Putamen (tissue), 1 donor: ENCODE measurements around the gene ATG10.
"Not testable (repeated sequence)": the region's sequence is repeated elsewhere in the genome, so short reads cannot be mapped to it uniquely, and the experiment has no call there.

Experiments used
- DNase-seq: peaks from one replicate; pipeline ENCODE4 v3.0.0-alpha.2; 2016; ENCODE audit warnings: low spot score

ATG10 gene

DNA sequence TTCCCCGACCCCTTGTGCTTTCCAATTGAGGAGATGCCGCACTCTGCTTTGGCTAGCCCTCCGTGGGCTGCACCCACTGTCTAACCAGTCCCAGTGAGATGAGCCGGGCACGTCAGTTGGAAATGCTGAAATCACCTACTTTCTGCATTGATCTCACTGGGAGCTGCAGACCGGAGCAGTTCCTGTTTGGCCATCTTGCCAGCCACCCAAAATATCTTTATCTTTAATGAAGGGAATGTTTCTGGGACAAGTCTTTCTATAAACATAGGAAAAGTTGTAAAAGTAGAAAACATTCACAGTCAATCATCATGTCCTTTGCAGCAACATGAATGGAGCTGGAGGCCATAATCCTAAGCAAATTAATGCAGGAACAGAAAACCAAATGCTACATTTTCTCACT is 158.8 kb downstream of the ATG10 start:
- no peak for DNase-seq

- DNase-seq, result no peak
These were observed 165.4 kb downstream of the ATG10 start for GRCh38 chr5:82137205-82137604.

- not testable (repeated sequence) for DNase-seq
These were observed 168.0 kb downstream of the ATG10 start for GRCh38 chr5:82139837-82140236.

GRCh38 chr5:82142217-82142841 is 170.5 kb downstream of the ATG10 start:
- DNase-seq, result no peak

DNA sequence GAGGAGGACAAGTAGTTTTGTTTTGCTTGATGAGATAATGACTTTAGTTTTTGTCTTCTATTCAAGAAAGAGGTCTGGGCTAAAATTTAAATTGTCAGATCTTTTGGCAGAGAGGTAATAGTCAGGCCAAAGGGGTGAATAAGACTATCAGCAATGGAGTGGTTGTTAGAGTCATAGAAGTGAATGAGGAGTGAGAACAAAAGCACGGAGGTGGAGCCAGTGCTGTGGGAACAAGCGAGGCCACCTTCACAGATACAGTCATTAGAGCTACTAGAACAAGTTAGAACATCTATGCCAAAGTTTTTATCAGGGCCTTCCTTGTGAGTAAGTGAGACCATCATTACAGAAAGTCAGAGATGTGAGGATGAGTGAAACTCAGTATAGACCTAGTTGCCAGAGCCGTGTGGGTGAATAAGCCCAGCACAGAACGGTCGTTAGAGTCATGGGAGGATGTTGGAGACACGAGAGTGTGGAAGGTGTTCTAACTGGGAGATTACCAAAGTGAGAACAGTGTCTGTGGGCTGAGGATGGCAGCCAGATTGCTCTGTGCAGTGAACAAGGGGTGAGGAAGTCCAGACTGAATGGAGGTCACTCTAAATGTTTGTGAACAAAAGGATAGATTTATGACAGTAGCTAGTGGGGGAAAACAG is 171.2 kb downstream of the ATG10 start:
- DNase-seq, result no peak

DNA sequence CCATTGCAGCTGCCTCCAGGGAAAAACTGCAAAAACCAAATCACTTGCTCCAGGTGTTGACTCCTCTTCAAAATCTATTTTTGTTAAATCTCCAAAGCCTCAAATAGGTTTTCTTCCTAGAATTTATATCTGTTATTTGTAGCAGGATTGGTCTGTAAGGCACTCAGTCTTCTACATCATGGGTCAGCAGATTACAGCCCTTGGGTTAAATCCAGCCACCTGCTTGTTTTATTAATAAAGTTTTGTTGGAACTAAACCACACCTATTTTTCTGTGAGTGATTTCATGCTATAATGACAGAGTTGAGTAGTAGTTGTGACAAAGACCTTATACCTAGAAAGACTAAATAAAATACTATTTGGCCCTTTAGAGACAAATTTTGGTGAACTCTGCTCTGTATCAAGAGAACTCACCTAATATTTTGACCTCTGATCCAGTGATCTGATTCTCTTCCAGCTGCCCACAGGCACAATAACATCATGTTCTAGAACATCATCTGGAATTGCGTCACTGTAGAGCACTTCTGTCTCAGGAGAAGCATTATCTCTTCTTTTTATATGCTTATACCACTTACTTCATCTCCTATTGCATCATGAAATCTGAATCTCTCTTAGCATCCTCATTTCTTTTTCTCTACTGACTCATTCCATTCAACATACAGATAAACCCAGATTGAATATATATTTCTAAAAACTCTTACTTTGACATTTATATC is 176.2 kb downstream of the ATG10 start:
- no peak for DNase-seq

- DNase-seq, result no peak
These were observed 177.6 kb downstream of the ATG10 start for GRCh38 chr5:82149434-82149833.

DNA sequence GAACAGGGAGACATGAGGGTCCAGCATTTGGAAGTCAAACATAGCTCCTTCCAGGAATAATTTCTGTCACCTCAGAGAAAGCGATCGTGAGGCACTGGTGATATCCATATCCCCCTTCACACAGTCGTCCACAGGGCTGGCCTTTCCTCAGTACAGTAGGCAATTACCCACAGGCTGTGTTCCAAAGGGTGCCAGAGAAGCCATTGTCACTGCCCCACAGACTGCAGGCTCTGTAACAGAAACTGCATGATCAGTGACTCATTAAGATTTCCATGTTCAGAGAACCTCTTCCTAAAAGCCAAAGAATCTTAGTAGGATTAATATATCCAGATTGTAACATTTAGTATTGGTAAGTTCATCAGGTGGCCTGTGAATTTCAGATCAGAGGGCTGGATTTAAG is 178.7 kb downstream of the ATG10 start:
- DNase-seq, result no peak

- DNase-seq, result no peak
These were observed 179.4 kb downstream of the ATG10 start for GRCh38 chr5:82151204-82151603.

- no peak for DNase-seq
These were observed 179.8 kb downstream of the ATG10 start for GRCh38 chr5:82151662-82152061.

- DNase-seq, result no peak
These were observed 181.2 kb downstream of the ATG10 start for GRCh38 chr5:82152978-82153481.

- DNase-seq, result no peak
These were observed 183.0 kb downstream of the ATG10 start for GRCh38 chr5:82154776-82155175.

GRCh38 chr5:82155305-82155704 is 183.5 kb downstream of the ATG10 start:
- no peak for DNase-seq

DNA sequence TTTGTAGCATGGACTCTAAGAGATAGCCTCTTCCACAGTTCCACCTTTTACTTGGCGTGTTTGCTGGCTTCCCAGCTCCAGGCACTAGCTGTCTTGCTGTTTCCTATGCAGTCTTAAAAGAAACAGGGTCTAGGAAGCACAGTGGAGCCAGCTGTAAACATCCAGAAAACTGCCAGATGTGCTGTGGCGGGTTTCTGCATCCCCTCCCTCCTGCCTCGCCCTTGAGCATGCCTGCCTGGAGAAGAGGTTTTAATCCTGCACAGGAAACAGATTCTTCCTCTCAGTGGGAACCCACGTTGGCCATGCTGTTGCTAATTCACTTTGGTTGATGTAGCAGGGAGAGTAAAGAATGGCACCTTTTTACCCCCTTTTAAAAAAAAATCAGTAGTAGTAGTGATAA is 185.1 kb downstream of the ATG10 start:
- DNase-seq, result no peak

GRCh38 chr5:82158755-82159413 is 187.1 kb downstream of the ATG10 start:
- no peak for DNase-seq

GRCh38 chr5:82160948-82161347 is 189.1 kb downstream of the ATG10 start:
- no peak for DNase-seq

DNA sequence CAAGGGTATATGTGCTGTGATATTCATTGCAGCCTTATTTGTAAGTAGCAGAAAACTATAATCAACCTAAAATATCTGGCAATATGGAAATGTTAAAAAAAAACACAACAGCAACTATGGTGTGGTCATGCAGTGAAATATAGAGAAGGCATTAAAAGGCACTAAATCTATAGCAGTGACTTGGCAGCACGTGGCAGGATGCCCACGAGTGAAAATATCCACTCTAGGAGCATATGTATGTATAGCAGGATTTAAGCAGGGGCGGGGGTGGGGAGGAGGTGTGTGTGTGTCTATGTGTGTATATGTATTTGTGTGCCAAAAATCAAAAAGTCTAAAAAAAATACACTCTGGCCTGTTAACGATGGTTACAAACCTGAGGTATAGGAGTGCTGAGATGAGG is 190.8 kb downstream of the ATG10 start:
- no peak for DNase-seq

- no peak for DNase-seq
These were observed 191.8 kb downstream of the ATG10 start for GRCh38 chr5:82163452-82164175.

- DNase-seq, result no peak
These were observed 192.6 kb downstream of the ATG10 start for GRCh38 chr5:82164176-82164976.

GRCh38 chr5:82164977-82165713 is 193.3 kb downstream of the ATG10 start:
- no peak for DNase-seq
